Stimulated activated CD4-positive, alpha-beta T cell treated with anti-CD3 and anti-CD28 coated beads, Interleukin-4, amount 100 ng/mL, for 48 hours (primary cell): ENCODE results near the gene ASXL1.
A peak's percentile ranks its signal among the peaks of the same experiment; 100 is the strongest.
"Not testable (repeated sequence)": the region's sequence is repeated elsewhere in the genome, so short reads cannot be mapped to it uniquely, and the experiment has no call there.

Source experiments
- DNase-seq, 2 donors: peaks; one replicate each; pipeline ENCODE4 v3.0.0-alpha.2; 2020; ENCODE audit warnings: low read depth in 2 of 2

ASXL1 gene

DNA sequence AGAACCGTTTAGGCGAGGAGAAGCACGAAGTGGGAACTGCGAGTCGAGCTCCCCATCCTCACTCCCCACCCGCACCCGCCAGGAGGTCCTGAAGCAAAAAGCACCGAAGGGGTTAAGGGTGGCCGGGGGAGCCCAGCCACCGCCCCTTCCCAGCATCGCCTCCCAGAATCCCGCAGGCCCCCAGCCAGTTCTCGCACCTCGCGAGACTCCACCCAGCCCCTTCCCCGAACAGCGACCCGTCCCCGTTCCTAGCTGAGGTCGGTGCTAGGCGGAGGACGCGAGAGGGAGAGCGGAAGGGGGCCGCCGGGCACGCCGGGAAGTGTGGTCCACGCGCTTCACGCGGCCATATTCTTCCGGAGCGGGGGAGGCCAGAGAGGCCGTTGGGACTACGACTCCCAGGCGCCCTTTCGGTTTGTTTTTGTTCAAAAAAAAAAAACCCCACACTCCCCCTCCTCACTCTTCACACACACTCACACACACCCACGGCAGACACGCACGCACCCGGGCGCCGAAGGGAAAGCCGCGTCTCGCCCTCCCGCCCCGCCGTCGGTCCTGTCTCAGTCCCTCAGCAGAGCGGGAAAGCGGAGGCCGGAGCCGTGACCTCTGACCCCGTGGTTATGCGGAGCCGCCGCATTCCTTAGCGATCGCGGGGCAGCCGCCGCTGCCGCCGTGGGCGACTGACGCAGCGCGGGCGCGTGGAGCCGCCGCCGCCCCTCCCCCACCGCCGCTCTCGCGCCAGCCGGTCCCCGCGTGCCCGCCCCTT is at the start of gene ASXL1:
Gene ASXL1 (plus strand): TSS at position 463 of the 763 bp plus-strand sequence. CDS start 445 bp downstream, outside the sequence.
- peak; percentile 91 to 93 for DNase-seq

DNA sequence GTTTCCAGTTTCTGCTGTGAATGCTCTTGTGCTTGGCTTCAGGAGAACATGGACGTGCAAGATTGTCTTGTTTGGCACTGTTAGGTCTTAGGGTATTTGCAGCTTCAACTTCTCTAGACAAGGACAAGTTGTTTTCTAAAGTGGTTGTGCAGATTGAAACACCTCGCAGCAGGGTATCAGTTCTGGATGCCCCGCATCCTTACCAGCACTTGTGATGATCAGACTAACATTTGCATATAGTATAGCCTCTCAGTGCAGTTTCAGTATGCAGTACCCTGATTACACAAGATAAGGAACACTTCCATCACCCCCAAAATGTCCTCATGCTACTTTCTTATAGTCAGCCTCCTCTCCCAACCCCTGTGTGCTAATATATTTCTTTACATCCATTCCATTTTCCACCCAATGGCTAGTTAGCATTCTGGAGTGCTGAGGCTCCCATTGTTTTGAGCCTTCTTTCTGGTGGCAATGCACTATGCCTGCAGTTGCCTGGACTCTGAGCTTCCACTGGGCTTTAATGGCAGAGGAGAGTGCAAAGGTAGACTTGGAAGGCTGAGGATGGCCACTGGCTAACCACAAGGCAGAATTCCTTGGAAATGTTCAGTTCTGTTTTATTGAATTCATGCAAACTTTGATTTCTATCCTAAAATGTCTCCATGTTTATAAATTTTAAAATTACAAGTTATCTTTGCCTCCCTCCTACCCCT is 45.3 kb upstream of the ASXL1 start:
- DNase-seq, result no peak

DNA sequence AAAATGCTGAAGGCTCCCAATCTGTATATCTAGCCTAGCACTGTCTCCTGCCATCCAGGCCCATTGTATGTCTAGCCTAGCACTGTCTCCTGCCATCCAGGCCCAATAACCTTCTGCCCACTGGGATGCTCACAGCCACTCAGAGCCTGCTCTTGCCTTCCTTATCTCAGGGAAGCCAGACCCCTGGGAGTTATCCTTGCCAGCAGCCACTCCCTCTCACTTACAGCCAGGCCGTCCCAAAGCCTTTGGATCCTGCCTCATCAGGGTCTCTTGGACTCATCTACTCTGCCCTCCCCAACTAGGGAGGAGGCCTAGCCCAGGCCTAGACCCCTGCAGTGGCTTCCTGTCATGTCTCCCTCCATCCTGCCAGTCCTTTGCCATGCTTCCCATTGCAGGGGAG is 43.4 kb upstream of the ASXL1 start:
- DNase-seq, result no peak

DNA sequence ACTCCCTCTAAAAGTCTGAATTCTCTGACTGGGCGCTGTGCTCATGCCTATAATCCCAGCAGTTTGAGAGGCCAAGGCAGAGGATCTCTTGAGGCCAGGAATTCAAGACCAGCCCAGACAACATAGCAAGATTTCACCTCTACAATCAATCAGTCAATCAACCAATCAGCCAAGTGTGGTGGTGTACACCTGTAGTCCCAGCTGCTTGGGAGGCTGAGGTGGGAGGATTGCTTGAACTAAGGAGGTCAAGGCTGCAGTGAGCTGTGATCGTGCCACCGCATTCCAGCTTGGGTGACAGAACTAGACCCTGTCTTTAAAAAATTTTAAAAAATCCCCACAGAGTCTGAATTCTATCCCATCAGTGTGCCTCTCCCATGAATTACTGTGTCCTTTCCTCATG is 42.7 kb upstream of the ASXL1 start:
- DNase-seq, result no peak

DNA sequence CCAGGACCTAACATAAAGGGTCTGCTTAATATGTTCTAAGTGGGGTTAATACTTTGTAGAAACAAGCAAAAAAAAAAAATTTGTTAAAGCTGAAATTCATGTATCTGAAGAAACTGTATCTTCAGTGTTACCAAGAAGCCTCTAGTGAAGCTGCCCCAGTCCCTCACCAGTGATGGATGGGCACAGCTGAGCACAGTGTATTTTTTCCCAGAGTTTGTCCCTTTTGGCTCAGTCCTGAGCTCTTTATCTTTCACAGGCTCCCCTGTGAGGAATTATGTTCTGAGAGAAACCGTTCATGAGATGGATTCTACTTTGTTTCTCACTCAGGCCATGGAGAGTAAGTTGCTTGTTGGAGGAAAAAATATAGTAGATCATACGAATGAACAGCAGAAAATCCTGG is 42.2 kb upstream of the ASXL1 start:
- no peak for DNase-seq

DNA sequence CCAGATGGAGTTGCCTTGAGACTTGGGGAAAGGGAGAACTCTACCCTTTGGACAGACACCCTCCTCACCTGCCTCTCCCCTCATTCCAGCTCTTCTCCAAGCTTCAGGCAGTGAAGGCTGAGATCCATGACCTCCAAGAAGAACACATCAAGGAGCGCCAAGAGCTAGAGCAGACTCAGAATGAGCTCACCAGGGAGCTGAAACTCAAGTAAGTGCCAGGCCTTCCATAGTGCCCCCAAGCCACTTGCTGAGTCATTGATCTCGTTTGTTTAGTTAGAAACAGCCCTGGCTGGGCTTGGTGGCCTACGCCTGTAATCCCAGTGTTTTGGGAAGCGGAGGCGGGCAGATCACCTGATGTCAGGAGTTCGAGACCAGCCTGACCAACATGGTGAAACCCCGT is 41.5 kb upstream of the ASXL1 start:
- no peak for DNase-seq

DNA sequence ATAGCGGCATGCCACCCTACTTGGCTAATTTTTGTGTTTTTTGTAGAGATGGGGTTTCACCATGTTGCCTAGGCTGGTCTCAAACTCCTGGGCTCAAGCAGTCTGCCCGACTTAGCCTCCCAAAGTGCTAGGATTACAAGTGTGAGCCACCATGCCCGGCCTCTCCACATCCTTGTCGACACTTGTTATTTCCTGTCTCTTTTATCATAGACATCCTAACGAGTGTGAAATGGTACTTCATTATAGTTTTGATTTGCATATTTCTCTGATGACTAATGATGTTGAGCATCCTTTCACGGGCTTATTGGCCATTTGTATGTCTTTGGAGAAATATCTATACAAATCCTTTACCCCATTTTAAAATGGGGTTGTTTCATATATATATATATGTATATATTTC is 39.0 kb upstream of the ASXL1 start:
- no peak for DNase-seq

DNA sequence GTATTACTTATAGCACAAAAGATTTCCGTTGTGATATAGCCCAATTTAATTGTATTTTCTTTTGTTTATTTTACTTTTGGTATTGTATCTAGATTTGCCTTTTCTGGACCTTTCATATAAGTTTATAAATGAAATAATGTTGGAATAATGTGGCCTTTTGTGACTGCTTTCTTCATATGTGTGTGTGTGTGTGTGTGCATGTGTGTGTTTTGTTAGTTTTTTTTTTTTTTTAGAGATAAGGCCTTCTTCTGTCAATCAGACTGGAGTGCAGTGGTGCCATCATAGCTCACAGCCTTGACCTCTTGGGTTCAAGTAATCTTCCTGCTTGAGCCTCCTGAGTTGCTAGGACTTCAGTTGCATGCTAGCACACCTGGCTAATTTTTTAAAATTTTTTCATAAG is 37.8 kb upstream of the ASXL1 start:
- DNase-seq, result no peak

DNA sequence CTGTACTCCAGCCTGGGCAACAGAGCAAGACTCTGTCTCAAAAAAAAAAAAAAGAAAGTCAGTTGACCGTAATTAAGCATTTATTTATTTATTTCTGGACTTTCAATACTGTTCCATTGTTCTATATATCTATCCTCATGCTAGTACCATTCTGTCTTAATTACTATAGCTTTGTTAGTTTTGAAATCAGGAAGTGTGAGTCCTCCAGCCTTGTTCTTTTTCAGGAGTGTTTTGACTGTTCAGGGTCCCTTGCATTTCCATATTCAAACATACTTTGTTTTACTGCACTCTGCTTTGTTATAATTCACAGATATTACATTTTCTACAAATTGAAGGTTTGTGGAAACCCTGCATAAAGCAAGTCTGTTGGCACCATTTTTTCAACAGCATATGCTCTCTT is 36.7 kb upstream of the ASXL1 start:
- DNase-seq, result no peak

DNA sequence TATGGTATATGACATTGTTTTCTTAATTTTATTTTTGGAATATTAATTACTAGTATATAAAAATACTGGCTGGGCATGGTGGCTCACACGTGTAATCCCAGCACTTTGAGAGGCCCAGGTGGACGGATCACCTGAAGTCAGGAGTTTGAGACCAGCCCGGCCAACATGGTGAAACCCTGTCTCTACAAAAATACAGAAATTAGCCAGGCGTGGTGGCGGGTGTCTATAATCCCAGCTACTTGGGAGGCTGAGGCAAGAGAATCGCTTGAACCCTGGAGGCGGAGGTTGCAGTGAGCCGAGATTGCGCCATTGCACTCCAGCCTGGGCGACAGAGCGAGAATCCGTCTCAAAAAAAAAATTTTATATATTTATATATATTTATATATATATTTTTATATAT is 35.9 kb upstream of the ASXL1 start:
- DNase-seq, result not testable (repeated sequence)

DNA sequence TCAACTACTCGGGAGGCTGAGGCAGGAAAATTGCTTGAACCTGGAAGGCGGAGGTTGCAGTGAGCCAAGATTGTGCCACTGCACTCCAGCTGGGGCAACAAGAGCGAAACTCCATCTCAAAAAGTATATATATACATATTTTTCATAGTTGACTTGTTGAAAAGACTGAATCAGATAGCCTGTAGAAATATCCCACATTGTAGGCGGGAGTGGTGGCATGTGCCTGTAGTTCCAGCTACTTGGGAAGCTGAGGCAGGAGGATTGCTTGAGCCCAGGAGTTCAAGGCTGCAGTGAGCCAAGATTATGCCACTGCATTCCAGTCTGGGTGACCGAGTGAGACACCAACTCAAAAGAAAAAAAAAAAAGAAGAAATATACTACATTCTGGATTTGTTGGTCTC is 34.4 kb upstream of the ASXL1 start:
- not testable (repeated sequence) for DNase-seq

DNA sequence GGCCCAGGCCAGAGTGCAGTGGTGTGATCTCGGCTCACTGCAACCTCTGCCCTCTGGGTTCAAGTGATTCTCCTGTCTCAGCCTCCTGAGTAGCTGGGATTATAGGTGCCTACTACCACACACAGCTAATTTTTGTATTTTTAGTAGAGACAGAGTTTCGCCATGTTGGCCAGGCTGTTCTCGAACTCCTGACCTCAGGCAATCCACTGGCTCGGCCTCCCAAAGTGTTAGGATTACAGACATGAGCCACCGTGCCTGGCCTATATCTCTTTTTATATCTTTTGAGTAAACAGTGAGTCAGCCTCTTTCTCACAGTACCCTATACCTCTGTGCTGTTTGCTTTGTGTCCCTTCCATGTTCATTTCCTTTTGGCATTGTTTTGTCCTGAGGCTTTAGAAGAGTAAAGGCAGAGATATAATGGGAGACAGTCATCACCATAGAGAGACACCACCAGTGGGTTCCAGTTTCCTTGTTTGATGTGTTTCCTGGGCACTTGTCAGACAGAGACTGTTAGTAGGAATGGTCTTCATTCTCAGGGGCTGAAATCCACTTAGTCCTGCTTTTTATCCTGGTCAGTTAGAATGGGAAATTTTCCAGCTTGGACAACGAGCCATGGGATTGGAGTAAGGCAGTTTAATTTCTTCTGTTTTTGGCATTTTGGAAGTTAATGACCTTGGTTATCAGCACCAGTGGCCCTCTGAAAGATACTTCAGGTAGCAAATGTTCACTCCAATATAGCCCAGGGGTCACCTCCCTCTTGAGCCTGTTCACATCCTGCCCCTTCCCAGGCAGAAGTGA is 32.2 kb upstream of the ASXL1 start:
- DNase-seq, result no peak

DNA sequence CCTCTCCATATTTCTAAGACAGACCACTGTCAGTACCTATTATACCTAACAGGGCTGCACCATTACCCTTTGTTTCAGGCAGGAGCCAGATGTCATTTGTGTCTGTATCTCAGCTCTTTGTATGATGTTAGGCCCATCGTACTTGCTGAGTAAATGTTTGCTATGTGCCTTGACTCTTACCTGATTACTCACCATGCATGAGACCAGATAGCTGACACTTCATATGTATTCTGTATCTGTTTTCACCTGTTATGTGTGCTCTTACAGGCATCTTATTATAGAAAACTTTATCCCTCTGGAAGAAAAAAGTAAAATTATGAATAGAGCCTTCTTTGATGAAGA is 31.7 kb upstream of the ASXL1 start:
- no peak for DNase-seq

DNA sequence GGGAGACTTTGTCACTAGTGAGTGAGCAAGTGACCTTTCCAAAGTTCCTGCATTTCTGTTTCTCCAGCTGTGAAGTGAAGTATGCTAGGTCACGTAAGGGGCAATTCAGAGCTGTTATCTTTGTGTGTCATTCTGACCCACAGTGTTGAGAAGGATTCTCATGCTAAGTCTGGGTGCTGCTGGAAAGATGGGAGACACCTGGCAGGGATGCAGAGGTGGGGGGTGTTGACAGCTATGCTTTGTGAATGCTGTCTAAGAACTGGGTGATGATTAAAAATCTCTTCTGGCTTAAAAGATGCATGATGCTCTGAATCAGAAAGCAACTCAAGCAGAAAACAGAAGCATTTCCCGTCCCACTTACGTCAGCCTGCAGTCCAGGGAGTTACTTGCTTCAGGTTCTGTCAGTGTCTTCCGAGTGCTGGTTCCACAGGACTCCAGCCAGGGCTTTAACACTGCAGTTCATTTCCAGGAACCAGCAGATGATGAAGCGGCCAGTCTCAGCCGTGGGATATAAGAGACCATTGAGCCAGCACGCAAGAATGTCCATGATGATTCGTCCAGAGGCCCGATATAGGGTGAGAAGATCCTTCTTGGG is 30.9 kb upstream of the ASXL1 start:
- DNase-seq, result no peak

DNA sequence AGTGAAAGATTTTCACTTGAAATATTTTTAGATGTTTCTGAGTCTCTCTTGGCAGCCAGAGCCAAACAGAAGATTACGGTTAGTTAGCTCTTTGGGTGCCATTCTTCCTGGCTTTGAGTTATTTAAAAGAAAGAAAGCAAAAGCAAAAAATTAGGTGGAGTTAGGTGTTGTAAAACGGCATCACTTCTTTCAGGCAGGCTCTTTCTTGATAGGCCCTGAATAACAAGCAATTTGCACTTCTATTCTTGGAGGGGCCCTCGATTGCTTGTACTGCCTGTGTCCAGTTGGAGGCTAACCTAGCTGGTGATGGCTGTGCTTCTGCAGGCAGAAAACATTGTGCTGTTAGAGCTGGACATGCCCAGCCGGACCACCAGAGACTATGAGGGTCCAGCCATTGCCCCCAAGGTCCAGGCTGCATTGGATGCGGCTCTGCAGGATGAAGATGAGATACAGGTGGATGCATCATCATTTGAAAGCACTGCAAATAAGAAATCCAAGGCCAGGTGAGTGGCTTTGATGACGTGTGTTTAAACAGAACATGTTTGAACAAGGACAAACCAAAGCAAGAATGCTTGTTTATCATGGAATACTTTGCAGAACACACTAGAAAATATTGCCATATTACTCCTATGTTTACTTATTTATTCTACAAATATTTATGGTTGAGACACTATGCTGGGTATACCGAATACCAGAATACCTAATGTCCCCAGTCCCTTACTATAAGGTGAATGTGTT is 28.1 kb upstream of the ASXL1 start:
- DNase-seq, result no peak

DNA sequence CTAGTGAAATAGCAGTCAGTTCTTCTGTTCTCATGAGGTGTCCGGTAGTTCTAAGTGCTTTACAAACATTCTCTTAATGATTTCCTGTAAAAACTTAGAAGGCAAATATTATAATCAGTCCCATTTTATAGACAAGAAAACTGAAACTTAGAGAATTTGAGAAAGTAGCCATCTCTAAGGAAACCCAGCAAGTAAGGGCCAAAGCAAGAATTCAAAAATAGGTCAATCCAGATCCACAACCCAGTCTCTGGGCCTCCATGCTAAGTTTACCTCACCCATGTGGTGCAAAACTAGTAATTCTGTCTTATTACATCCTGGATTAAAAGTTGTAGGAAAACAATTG is 27.6 kb upstream of the ASXL1 start:
- DNase-seq, result no peak

DNA sequence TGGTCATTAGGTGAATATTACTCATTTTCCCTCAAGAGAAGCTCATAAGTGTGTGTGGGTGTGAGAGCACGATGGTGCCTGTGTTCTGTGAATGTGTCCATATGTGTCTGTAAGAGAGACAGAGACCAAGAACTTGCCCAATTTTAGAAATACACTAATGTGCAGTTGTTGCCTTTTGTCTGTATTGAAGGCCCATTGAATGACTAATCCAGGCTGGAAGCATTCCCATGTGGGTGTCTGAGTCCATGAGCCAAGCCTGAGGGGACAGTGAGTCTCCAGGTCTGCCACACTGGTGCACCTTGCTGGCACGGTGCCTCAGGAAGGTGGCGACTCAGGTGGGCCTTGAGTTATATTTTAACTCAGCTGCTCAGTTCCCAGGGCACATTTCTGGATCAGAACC is 25.5 kb upstream of the ASXL1 start:
- peak in 1 of 2 donors; percentile 4 for DNase-seq

DNA sequence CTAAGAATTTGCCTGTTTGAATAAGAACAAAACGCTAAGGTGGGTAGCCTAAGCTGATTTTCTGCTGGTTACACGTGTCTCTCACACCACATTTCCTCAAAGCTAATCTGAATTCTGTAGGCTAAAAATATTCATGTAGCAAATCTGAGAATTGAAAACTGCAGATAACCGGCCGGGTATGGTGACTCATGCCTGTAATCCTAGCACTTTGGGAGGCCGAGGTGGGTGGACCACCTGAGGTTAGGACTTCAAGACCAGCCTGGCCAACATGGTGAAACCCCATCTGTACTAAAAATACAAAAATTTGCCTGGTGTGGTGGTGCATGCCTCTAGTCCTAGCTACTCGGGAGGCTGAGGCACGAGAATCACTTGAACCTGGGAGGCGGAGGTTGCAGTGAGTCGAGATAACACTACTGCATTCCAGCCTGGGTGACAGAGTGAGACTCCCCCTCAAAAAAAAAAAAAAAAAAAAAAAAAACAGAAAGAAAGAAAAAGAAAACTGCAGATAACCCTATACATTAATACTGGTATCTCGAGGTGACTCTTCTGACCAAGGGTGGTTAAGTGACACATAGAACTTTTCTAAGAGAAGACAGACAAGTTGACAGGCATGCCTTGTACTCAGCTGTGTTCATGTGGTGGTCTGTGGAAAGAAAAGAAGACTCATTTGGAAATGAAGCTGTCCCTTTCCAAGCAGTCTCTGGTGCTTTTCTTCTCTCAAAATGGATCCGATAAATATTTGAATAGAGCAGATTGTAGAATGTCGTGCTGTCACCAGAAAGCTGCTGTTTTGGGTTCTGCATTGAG is 24.7 kb upstream of the ASXL1 start:
- peak; percentile 15 to 54 for DNase-seq

DNA sequence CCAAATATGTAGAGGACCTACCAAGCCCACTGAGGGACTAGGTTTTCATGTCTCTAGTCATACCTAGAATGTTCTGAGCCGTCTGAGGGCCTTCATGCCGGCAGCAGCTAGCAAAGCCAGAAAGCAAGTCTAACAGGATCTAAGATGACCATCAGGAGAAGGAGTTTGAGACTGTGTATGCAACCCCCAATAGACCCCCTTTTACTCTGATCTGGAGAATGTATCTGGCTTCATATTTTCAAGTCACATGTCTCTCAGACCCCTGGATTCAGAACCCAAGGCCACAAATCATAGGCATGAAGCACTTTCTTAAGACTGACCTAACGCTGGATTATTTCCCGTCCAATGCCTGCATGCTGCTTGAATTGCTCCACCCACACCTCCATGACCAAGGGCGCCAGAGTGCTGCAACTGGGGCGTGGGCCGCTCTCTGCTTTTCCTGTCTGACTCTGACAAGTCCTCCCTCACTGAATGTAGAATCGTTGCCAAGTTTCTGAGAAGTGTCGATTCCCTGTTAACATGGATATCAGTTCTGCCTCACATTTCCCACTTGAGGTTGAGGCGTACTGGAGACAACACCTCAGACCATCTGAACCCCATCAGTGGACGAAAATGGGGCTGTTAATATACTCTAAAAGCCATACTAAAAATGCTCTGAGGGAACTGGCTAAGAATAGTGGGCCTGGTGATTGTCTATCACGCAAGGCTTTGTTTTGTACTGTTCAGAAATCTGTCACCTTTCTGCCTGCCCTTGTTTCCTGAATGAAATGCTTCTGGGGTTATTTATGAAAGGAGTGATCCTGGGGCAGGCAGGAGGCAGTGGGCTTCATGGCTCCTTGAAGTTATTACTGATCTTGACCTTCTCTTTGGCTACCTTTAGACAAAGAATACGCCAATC is 23.9 kb upstream of the ASXL1 start:
- peak; percentile 32 to 54 for DNase-seq

DNA sequence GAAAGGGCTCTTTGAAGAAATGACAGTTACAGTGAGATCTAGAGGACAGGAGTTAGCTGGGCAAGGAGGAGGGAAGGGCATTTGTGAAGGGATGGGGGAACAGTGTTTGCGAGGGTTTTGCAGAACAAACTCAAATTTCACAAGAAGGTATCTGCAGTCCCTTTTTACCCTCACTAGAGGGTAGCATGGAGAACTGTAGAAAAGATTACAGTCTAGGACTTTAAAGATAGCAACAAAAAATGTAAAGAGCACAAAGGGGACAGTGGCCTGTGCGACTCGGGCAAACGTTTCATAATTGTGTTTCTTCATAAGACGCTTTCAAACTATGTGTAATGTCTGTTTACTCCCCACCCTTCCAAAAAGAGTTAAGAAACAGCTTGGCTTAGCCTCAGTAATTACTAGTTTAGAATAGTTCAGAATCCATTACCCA is 21.2 kb upstream of the ASXL1 start:
- DNase-seq, result no peak
